GM12878 (cell line): ENCODE results near the gene CA10. TPM values are rescaled to one million over a fixed set of nuclear protein-coding genes. Genes with fewer than 3 reads are reported as not detected.

ENCODE experiments used
- ATAC-seq: fragments of 200-7000 bp; cut with Tn5 transposase; 3 replicates; pipeline ENCODE4 v1.9.1; 2020; ENCODE audit warnings: mild to moderate bottlenecking, moderate library complexity
- BruUV-seq: library from RNA; stranded (reverse); fragments of 400-500 nt; replicated peaks from 2 replicates; lab custom pipeline; 2021; lab: Mats Ljungman, UMichigan
- CTCF ChIA-PET: fragments of 300-600 bp; sonication (Branson Sonifier 250); formaldehyde crosslinking; extraction: SDS; loops from one replicate; lab custom pipeline; 2021; ENCODE audit warnings: inconsistent platforms; lab: Yijun Ruan, JAX
- POLR2A ChIA-PET: fragments of 350-600 bp; formaldehyde crosslinking; extraction: SDS; loops from one replicate; lab custom pipeline; 2021; ENCODE audit warnings: inconsistent platforms; lab: Charles Lee
- RAD21 ChIA-PET: fragments of 300-600 bp; sonication (Branson Sonifier 250); formaldehyde crosslinking; loops from one replicate; lab custom pipeline; 2023; ENCODE audit warnings: antibody characterized with exemption; ENCODE audit not compliant: unreplicated experiment; lab: Charles Lee
- SMC1A ChIA-PET: fragments of 300-600 bp; sonication (Branson Sonifier 250); formaldehyde crosslinking; loops from one replicate; lab custom pipeline; 2023; ENCODE audit not compliant: unreplicated experiment, uncharacterized antibody; lab: Charles Lee
- DNase-seq: peaks from one replicate; pipeline ENCODE4 v3.0.0-alpha.2; 2011; ENCODE audit warnings: low read depth, low spot score
- FAIRE-seq: peaks from 3 replicates; lab custom pipeline; 2011; peaks lifted over from hg19 to GRCh38; lab: Jason Lieb, UNC
- H2AFZ ChIP-seq: 2 replicates; pipeline ENCODE4 v1.6.0; 2011; ENCODE audit warnings: low read depth, low read length, control low read depth; ENCODE audit not compliant: control insufficient read depth
- H3K27ac ChIP-seq: 2 replicates; pipeline ENCODE4 v1.5.1; 2011; ENCODE audit warnings: control low read depth; ENCODE audit not compliant: control insufficient read depth, insufficient read depth
- H3K27me3 ChIP-seq, 2 experiments: replicated peaks in 1 of 2; 2 replicates each; pipeline versions ENCODE4 v1.6.0 to v1.6.1; 2011; ENCODE audit warnings: low read length in 1 of 2; ENCODE audit not compliant: control insufficient read depth in 2 of 2, insufficient read depth in 2 of 2
- H3K36me3 ChIP-seq, 2 experiments: 2 replicates each; pipeline ENCODE4 v1.5.1; 2011; ENCODE audit warnings: low read length in 1 of 2; ENCODE audit not compliant: control insufficient read depth in 2 of 2, insufficient read depth in 2 of 2
- H3K4me1 ChIP-seq: 2 replicates; pipeline ENCODE4 v1.6.1; 2011; ENCODE audit warnings: mild to moderate bottlenecking, low read length, moderate library complexity, mixed read lengths; ENCODE audit not compliant: control insufficient read depth, insufficient read depth
- H3K4me2 ChIP-seq: 2 replicates; pipeline ENCODE4 v1.6.0; 2011; ENCODE audit warnings: control low read depth; ENCODE audit not compliant: control insufficient read depth, insufficient read depth
- H3K4me3 ChIP-seq: fragments of 200-600 bp; sonication (generic); 2 replicates; pipeline ENCODE4 v1.5.1; 2016
- H3K79me2 ChIP-seq: 2 replicates; pipeline ENCODE4 v1.6.0; 2011; ENCODE audit warnings: low read length; ENCODE audit not compliant: control insufficient read depth, insufficient read depth
- H3K9ac ChIP-seq: 2 replicates; pipeline ENCODE4 v1.8.0; 2011; ENCODE audit warnings: low read length, control low read depth, mixed read lengths; ENCODE audit not compliant: control insufficient read depth, insufficient read depth
- H3K9me3 ChIP-seq: replicated peaks from 3 replicates; pipeline ENCODE4 v1.5.1; 2011; ENCODE audit warnings: mild to moderate bottlenecking, low read length; ENCODE audit not compliant: control insufficient read depth, insufficient read depth
- H4K20me1 ChIP-seq: 2 replicates; pipeline ENCODE4 v1.6.0; 2011; ENCODE audit not compliant: control insufficient read depth, insufficient read depth
- HDGF ChIP-seq: fragments of 450-650 bp; IDR thresholded peaks from 2 replicates; pipeline ENCODE4 v1.6.1; 2016; ENCODE audit warnings: antibody characterized with exemption
- KDM1A ChIP-seq: fragments of 200-600 bp; sonication (generic); IDR thresholded peaks from 2 replicates; pipeline ENCODE4 v1.6.1; 2016; ENCODE audit warnings: borderline replicate concordance
- MEF2B ChIP-seq: fragments of 450-650 bp; IDR thresholded peaks from 2 replicates; pipeline ENCODE4 v1.6.1; 2018; ENCODE audit warnings: mild to moderate bottlenecking, moderate library complexity; ENCODE audit not compliant: partially characterized antibody, poor library complexity, severe bottlenecking
- NR2C1 ChIP-seq: fragments of 450-650 bp; IDR thresholded peaks from 2 replicates; pipeline ENCODE4 v1.6.1; 2017; ENCODE audit warnings: antibody characterized with exemption, mild to moderate bottlenecking, moderate library complexity
- NRF1 ChIP-seq: conservative IDR thresholded peaks from 2 replicates; pipeline ENCODE4 v1.6.1; 2011; ENCODE audit warnings: mild to moderate bottlenecking, low read depth, low read length, improper control_type of control experiment
- SP1 ChIP-seq: IDR thresholded peaks from one replicate; pipeline ENCODE4 v1.6.1; 2011; ENCODE audit warnings: low read depth, low read length
- SUPT20H ChIP-seq: IDR thresholded peaks from 2 replicates; pipeline ENCODE4 v1.6.1; 2011; ENCODE audit warnings: low read depth, mild to moderate bottlenecking, low read length, moderate library complexity, borderline replicate concordance; ENCODE audit not compliant: control insufficient read depth
- WGBS: methylation state at CpG from one replicate; pipeline ENCODE4 v1.1.6; 2016; ENCODE audit warnings: low lambda C conversion rate; ENCODE audit not compliant: insufficient replicate concordance, insufficient coverage; ENCODE audit errors: missing lambda C conversion rate; 5-methylcytosine and 5-hydroxymethylcytosine counted together
- in situ Hi-C: fragments of 300-500 bp; cut with MboI; formaldehyde crosslinking; loops from 9 replicates; pipeline ENCODE4 v1.14.3; 2018; ENCODE audit warnings: mixed read lengths
- intact Hi-C: fragments of 100-400 bp; cut with micrococcal nuclease; formaldehyde crosslinking; loops from one replicate; pipeline ENCODE4 v1.14.2; 2022; ENCODE audit not compliant: unreplicated experiment
- polyA plus RNA-seq, 11 experiments: library from polyadenylated mRNA; depleted of rRNA in 4 of 11; unstranded in 6 of 11; stranded (reverse) in 5 of 11; fragments of >200 nt; fragmentation: Nextera tagmentation in 4 of 11; fragmentation: Illumina TruSeq in 1 of 11; extraction: Ambion mirVana in 4 of 11; extraction: Trizol in 1 of 11; gene quantifications; 1 replicate in 1 of 11; 2 replicates in 10 of 11; pipeline versions ENCODE4 v1.2.1 to v1.2.3, GENCODE V29; 2011 to 2016; ENCODE audit warnings: inconsistent platforms in 2 of 11, missing spikeins in 2 of 11, low read depth in 1 of 11
- total RNA-seq, 4 experiments: library from RNA; depleted of rRNA in 3 of 4; stranded (reverse); fragments of >200 nt in 3 of 4; fragmentation: Illumina TruSeq in 1 of 4; extraction: Trizol in 1 of 4; gene quantifications; 2 replicates each; pipeline versions ENCODE4 v1.2.1 to v1.2.3, GENCODE V29; 2013 to 2021
- TF ChIP-seq, protein P1 (sequence below): fragments of 450-650 bp; IDR thresholded peaks from 2 replicates; pipeline ENCODE4 v1.6.1; 2016; ENCODE audit warnings: mild to moderate bottlenecking, moderate library complexity, borderline replicate concordance

Gene CA10
- total and polyA plus RNA-seq, 10 of the 15 experiments (the other 5 are each of a cell fraction or from before 2014, with no cell fraction given) = not detected

DNA sequence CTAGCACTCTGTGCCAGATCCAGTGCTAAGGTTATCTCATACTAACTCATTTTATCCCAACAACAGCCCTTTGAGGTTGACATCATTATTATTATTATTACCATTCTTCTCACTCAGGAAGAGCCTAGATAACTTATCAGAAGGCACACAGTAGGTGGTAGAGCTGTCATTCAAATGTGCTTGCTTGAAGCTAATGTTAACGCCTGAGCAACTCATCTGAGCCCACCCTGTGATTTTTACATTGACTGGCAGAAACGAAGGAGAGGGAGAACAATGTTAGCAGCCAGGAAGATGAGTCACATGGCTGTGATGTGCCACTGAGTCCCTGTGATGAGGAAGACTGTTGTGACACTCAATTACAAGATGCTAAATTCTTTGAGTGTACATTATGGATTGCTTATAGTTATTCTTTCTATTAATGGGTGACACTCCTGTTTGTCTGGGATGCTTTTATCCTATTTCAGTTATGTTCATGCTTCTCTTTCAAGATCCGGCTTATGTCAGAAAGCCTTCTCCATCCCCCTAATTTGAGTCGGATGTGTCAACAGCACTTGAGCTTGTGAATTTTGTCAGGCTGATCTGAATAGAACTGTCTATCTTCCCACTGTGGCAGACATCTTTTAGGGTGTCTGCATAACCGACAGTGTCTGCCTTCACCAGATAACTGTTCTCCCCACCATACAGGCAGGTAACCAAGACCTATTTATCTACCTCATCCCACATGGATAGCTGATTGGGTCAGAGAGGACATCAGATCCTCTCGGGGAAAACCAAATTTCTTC is 426.4 kb downstream of the CA10 start:
- no peak overlapping the region for H3K4me3 ChIP-seq
- no peak overlapping the region for H3K27ac ChIP-seq
- intact Hi-C loops (no loop called here), in situ Hi-C loops (no loop called here)
- H4K20me1 ChIP-seq = no peaks in the 10 kb centered on the region
- DNase-seq = no peak
- TF ChIP-seq, protein P1, sequence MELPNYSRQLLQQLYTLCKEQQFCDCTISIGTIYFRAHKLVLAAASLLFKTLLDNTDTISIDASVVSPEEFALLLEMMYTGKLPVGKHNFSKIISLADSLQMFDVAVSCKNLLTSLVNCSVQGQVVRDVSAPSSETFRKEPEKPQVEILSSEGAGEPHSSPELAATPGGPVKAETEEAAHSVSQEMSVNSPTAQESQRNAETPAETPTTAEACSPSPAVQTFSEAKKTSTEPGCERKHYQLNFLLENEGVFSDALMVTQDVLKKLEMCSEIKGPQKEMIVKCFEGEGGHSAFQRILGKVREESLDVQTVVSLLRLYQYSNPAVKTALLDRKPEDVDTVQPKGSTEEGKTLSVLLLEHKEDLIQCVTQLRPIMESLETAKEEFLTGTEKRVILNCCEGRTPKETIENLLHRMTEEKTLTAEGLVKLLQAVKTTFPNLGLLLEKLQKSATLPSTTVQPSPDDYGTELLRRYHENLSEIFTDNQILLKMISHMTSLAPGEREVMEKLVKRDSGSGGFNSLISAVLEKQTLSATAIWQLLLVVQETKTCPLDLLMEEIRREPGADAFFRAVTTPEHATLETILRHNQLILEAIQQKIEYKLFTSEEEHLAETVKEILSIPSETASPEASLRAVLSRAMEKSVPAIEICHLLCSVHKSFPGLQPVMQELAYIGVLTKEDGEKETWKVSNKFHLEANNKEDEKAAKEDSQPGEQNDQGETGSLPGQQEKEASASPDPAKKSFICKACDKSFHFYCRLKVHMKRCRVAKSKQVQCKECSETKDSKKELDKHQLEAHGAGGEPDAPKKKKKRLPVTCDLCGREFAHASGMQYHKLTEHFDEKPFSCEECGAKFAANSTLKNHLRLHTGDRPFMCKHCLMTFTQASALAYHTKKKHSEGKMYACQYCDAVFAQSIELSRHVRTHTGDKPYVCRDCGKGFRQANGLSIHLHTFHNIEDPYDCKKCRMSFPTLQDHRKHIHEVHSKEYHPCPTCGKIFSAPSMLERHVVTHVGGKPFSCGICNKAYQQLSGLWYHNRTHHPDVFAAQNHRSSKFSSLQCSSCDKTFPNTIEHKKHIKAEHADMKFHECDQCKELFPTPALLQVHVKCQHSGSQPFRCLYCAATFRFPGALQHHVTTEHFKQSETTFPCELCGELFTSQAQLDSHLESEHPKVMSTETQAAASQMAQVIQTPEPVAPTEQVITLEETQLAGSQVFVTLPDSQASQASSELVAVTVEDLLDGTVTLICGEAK = no peak
- TF ChIP-seq MEF2B (no peak), HDGF (no peak), NRF1 (no peak), SUPT20H (no peak), NR2C1 (no peak), KDM1A (no peak), SP1 (no peak)
- H3K27me3 ChIP-seq = no peaks in the 10 kb centered on the region
- no peaks in the 10 kb centered on the region for H3K9me3 ChIP-seq
- no peak for FAIRE-seq
- H3K4me1 ChIP-seq = no peaks in the 10 kb centered on the region
- H3K36me3 ChIP-seq = no peaks in the 10 kb centered on the region
- H3K4me2 ChIP-seq = no peak overlapping the region
- CTCF ChIA-PET = no interaction called here
- POLR2A ChIA-PET = no interaction called here
- H3K9ac ChIP-seq = no peak overlapping the region
- ATAC-seq = no peak
- no TSS peak for BruUV-seq
- WGBS = 24% methylated on average over 6 of the region's 6 CpGs
- SMC1A ChIA-PET = no interaction called here
- H3K79me2 ChIP-seq = no peaks in the 10 kb centered on the region
- H2AFZ ChIP-seq = no peak overlapping the region
- RAD21 ChIA-PET = no interaction called here
